Measurements from ENCODE around the gene PKNOX2.

GRCh38 chr11:125165843-125166763 is 1.6 kb downstream of the PKNOX2 start:
- no peak for TF ChIP-seq CTCF (IDR thresholded peaks at IDR 0.05 in 2 of 3, conservative IDR thresholded peaks at IDR 0.05 in 1 of 3; ENCODE audit: control insufficient read depth in 2 of 3, extremely low read depth in 1 of 3, insufficient read depth in 1 of 3, low read depth in 3 of 3, low read length in 3 of 3)
- no peak for TF ChIP-seq ZBTB33 (IDR thresholded peaks at IDR 0.05)
- no peak for TF ChIP-seq CHD2 (IDR thresholded peaks at IDR 0.05; ENCODE audit: borderline replicate concordance, low read depth, low read length)
- TF ChIP-seq SUZ12 (IDR thresholded peaks at IDR 0.05; ENCODE audit: unreplicated experiment) = no peak
- no peak for TF ChIP-seq POLR2A (IDR thresholded peaks at IDR 0.05; ENCODE audit: low read depth, low read length)
- no peak for TF ChIP-seq SMC3 (IDR thresholded peaks at IDR 0.05; ENCODE audit: borderline replicate concordance, low read length)
- no peak for TF ChIP-seq EGR1 (IDR thresholded peaks at IDR 0.05; ENCODE audit: borderline replicate concordance in 1 of 2, low read depth in 2 of 2, low read length in 2 of 2)
- no peak for TF ChIP-seq REST (IDR thresholded peaks at IDR 0.05; ENCODE audit: low read depth, low read length)
- no peak for TF ChIP-seq CBX3 (IDR thresholded peaks at IDR 0.05; ENCODE audit: borderline replicate concordance, low read depth)
- no peak for TF ChIP-seq RBBP5 (conservative IDR thresholded peaks at IDR 0.05)
- no peak for TF ChIP-seq ZBTB11 (CRISPR knock-in tag; IDR thresholded peaks at IDR 0.05)
- TF ChIP-seq PBX3 (IDR thresholded peaks at IDR 0.05; ENCODE audit: insufficient replicate concordance, low read depth, low read length) = no peak

Measured in GM12878 (cell line).